ENCODE data around the gene TRIM72.

DNA sequence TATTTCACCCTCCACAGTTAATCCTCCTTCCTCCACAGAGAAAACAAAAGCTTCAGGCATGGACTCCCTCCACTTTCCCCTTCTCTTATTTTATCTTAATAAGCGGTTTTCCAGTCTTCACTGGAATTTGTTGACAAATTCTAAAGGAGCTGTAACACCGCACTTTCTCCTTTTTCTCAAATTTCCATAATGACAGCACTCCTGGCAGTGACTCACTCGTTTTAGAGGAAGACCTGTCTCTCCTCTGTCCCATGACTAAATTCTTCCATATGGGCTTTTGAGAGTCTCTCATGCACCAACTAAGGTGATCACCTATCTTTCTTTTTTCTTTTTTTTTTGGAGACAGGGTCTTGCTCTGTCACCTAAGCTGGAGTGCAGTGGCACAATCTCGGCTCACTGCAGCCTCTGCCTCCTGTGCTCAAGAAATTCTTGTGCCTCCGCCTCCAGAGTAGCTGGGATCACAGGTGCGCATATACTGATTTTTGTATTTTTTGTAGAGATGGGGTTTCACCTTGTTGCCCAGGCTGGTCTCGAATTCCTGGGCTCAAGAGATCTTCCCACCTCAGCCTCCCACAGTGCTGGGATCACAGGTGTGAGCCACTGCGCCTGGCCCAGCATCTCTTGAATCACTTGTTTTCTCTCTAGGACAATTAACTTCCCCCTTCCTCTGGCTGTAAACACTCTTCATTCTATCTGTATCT, 53.6 kb downstream of the TRIM72 start:
- no peak for TF ChIP-seq POLR2A (IDR thresholded peaks at IDR 0.05)
- TF ChIP-seq, protein P1, sequence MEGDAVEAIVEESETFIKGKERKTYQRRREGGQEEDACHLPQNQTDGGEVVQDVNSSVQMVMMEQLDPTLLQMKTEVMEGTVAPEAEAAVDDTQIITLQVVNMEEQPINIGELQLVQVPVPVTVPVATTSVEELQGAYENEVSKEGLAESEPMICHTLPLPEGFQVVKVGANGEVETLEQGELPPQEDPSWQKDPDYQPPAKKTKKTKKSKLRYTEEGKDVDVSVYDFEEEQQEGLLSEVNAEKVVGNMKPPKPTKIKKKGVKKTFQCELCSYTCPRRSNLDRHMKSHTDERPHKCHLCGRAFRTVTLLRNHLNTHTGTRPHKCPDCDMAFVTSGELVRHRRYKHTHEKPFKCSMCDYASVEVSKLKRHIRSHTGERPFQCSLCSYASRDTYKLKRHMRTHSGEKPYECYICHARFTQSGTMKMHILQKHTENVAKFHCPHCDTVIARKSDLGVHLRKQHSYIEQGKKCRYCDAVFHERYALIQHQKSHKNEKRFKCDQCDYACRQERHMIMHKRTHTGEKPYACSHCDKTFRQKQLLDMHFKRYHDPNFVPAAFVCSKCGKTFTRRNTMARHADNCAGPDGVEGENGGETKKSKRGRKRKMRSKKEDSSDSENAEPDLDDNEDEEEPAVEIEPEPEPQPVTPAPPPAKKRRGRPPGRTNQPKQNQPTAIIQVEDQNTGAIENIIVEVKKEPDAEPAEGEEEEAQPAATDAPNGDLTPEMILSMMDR (IDR thresholded peaks at IDR 0.05): no peak
